Stomach smooth muscle (tissue), 2 donors: ENCODE measurements around the gene NAA10.
"Not testable (repeated sequence)": the region's sequence is repeated elsewhere in the genome, so short reads cannot be mapped to it uniquely, and the experiment has no call there.

Source experiments
- H3K27ac ChIP-seq: one replicate; pipeline ENCODE4 v1.7.0; 2013; ENCODE audit warnings: mild to moderate bottlenecking, low read length, inconsistent platforms
- H3K27me3 ChIP-seq, 2 donors: one replicate each; pipeline ENCODE4 v1.7.0; 2013; ENCODE audit warnings: low read length in 2 of 2; ENCODE audit not compliant: insufficient read depth in 2 of 2, control insufficient read depth in 1 of 2
- H3K36me3 ChIP-seq, 2 donors: one replicate each; pipeline ENCODE4 v1.7.0; 2013; ENCODE audit warnings: low read length in 2 of 2; ENCODE audit not compliant: control insufficient read depth in 2 of 2, insufficient read depth in 2 of 2
- H3K4me1 ChIP-seq: one replicate; pipeline ENCODE4 v1.7.0; 2013; ENCODE audit warnings: low read length; ENCODE audit not compliant: control insufficient read depth, insufficient read depth
- H3K4me3 ChIP-seq, 2 donors: one replicate each; pipeline ENCODE4 v1.7.0; 2013; ENCODE audit warnings: low read length in 2 of 2
- H3K9ac ChIP-seq, 2 donors: one replicate each; pipeline ENCODE4 v1.7.0; 2013; ENCODE audit warnings: low read length in 2 of 2, mild to moderate bottlenecking in 1 of 2
- H3K9me3 ChIP-seq, 2 donors: one replicate each; pipeline ENCODE4 v1.7.0; 2013; ENCODE audit warnings: low read length in 2 of 2; ENCODE audit not compliant: control insufficient read depth in 2 of 2
- donor health status: healthy.
- donor health status: Pancreatic carcinoma.

The NAA10 gene

DNA sequence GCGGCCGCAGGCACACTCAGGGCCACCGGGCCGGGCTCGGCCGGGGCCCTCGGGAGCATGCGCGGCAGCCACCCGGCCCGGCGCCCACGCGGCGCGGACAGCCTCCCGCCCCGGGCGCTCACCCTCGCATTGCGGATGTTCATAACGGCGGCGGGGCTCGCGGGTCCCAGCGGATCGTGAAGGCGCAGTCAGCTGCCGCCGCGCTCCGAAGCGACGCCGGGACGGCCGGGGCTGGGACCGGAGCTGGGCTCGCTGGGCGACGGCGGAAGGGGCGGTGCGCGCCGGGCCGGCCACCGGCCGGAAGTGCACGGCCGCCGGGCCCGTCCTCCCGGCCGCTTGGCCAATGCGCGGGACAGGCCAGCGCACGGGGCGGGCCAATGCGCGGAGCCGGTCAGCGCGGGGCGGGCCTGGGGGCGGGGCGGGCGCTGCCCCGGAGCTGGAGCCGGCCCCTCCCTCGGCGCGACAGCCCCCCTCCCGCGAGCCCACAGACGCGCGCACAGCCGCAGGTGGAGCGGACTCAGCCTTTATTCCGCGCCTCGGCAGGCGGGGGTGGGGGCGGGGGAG lies at the start of gene NAA10:
NAA10 (minus strand) TSS at position 276 of the 564 bp plus-strand sequence; CDS start at position 143, 133 bp downstream.
- Histone ChIP-seq H3K4me1 (peaks cover 12% of the 10 kb centered on the region), H3K27me3 (peaks cover 0 to 4% of the 10 kb centered on the region in 2 donors), H3K9ac (peak within 1 kb of the TSS; percentile 57 to 64), H3K27ac (peak within 1 kb of the TSS; percentile 11), H3K36me3 (peaks cover 7 to 10% of the 10 kb centered on the region in 2 donors), H3K9me3 (no peaks in the 10 kb centered on the region), H3K4me3 (peak within 1 kb of the TSS; percentile 73 to 78)

DNA sequence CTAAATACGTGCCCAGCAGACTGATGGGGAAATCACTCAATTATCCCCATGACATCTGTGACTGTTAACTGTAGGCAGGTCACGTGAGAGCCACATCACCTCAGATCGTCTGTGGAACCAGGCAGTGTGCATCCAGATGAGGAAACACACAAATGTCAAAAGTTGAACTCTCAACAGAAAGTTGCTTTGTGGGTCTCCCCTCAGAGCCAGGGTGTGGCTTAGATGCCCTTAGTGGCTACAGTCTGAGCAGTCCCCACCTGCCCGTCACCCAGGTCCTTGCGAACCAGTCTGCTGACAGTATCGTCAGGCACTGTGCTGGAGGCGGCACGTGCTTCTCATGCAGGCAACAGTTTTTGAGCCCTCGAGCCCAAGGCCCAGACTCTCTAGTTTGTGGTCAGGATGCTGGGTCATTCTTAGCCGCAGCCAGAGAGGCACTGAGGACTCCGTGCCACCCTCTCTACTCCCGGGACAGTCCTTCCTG lies 48.5 kb upstream of the NAA10 start:
- Histone ChIP-seq H3K9ac (no peak overlapping the region), H3K4me1 (peaks cover 5% of the 10 kb centered on the region), H3K4me3 (no peak overlapping the region), H3K9me3 (no peaks in the 10 kb centered on the region), H3K27me3 (peaks cover 0 to 6% of the 10 kb centered on the region in 2 donors), H3K27ac (no peak overlapping the region), H3K36me3 (no peaks in the 10 kb centered on the region)

DNA sequence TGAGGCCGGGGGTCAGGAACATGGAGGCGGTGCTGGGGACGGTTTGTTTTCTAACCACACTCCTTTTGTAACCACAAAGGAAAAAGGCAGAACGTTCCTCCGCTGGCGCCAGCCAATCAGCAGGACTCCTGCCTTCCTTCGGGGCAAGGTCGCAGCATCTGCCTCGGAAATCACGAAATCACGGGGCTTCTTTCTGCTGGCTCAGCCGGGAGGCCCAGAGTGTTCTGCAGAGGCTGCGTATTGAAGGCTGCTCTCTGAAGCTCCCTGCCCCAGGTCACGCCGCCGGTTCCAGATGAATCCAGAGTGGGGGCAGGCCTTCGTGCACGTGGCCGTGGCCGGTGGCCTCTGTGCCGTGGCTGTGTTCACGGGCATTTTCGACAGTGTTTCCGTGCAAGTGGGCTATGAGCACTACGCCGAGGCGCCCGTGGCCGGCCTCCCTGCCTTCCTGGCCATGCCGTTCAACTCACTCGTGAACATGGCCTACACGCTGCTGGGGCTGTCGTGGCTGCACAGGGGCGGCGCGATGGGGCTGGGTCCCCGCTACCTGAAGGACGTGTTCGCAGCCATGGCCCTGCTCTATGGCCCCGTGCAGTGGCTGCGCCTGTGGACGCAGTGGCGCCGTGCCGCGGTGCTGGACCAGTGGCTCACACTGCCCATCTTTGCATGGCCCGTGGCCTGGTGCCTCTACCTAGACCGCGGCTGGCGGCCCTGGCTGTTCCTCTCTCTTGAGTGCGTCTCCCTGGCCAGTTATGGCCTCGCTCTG lies 47.1 kb upstream of the NAA10 start:
- Histone ChIP-seq H3K27ac (no peak overlapping the region), H3K9me3 (no peaks in the 10 kb centered on the region), H3K36me3 (no peaks in the 10 kb centered on the region), H3K9ac (no peak overlapping the region), H3K4me1 (peaks cover 5% of the 10 kb centered on the region), H3K4me3 (no peak overlapping the region), H3K27me3 (peaks cover 0 to 6% of the 10 kb centered on the region in 2 donors)

DNA sequence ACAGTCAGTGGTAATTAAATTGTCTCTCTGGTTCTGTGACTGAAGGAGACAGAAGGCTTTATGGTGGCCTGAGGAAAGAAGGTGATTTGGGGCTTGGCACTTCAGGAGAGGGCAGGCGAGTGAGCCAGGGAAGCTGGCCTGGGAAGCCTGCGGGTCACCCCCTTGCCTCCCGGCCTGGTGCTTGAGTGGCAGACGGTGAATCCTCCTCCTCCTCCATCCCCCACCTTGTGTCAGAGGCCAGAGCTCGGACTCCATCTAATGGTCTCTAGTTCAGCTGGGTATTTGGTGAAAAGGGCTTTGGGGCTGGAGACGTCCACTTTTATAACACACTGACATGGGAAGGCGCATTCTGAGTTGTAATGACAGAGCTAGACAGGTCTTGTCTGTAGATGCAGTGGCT lies 46.4 kb upstream of the NAA10 start:
- no peaks in the 10 kb centered on the region for H3K9me3 ChIP-seq
- no peaks in the 10 kb centered on the region for H3K36me3 ChIP-seq
- no peak overlapping the region for H3K4me3 ChIP-seq
- peaks cover 0 to 6% of the 10 kb centered on the region in 2 donors for H3K27me3 ChIP-seq
- no peak overlapping the region for H3K27ac ChIP-seq
- H3K9ac ChIP-seq, result no peak overlapping the region
- peaks cover 5% of the 10 kb centered on the region for H3K4me1 ChIP-seq

DNA sequence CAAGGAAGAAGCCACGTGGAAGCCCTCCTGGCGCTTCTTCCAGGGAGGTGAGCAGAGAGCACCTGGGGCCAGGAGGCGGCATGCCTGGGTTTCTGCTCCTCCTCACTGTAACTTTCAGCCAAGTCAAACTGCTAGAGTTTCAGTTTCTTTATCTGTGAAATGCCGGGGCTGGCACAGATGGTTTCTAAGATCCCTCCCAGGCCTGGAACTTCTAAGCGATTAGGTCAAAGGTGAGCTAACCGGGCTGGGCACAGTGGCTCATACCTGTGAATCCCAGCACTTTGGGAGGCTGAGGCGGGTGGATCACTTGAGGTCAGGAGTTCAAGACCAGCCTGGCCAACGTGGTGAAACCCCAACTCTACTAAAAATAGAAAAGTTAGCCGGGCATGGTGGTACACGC lies 45.6 kb upstream of the NAA10 start:
- not testable (repeated sequence) for H3K9me3 ChIP-seq, H3K27ac ChIP-seq, H3K4me1 ChIP-seq, H3K4me3 ChIP-seq, H3K36me3 ChIP-seq, H3K27me3 ChIP-seq, H3K9ac ChIP-seq

DNA sequence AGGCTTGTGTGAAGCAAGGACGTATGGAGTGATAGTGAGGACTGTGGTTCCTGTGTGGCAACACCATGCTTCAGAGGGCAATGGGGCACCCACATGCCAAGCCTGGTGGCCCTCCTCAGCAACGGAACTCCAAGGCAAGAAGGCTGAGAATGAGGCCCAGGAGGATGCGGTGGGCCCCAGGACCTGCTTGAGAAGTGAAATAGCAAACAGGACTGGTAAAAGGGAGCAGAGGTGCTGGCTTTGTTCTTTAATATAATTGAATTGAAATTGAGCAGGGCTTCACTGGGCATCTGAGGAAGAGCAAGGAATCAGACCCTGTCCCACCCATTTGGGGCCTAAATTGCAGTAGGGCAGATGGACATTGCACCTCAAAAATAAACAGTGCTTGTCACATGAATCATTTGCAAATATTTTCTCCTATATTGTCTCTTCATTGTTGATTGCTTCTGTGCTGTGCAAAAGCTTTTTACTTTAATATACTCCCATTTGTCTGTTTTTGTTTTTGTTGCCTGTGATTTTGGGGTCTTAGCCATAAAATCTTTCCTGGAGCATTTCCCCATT lies 40.0 kb upstream of the NAA10 start:
- Histone ChIP-seq H3K4me1 (peaks cover 18% of the 10 kb centered on the region), H3K27me3 (peaks cover 0 to 3% of the 10 kb centered on the region in 2 donors), H3K27ac (peak overlapping the region; percentile 80), H3K36me3 (no peaks in the 10 kb centered on the region), H3K9ac (no peak overlapping the region), H3K9me3 (no peaks in the 10 kb centered on the region), H3K4me3 (no peak overlapping the region)

DNA sequence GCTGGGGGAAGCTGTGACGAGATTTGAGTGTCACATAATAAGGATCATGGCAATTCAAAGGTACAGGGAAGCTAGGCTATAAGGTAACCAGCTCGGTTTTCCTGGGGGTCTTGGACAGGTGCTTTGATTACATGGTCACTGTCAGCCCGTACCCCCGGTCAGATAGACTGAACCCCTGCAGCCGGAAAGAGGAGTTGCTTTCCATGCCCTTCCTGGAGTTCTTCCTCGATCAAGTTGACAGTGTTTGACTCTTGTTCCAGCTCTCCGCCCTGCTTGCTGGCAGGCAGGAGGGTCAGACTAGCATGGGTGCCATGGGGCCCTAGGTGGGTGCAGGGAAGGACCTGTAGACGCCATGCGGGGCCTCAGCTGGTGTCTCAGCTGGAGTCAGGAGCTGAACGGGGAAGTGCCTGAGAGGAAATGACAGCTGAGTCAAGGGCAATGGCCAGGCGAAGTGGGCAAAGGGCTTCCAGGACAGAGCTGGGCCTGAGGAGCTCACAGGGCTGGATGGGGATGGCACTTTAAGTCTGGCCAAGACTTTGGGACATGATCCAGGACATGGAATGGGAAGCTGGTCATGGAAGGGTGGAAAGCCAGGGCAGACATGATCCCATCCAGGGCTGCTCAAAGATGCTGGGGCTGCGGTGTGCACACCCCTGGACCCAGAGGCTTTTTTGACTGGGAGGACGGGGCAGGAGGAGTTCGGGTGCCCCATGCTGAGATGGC lies 39.3 kb upstream of the NAA10 start:
- Histone ChIP-seq H3K4me1 (peaks cover 23% of the 10 kb centered on the region), H3K36me3 (no peaks in the 10 kb centered on the region), H3K27me3 (peaks cover 0 to 3% of the 10 kb centered on the region in 2 donors), H3K27ac (peak overlapping the region; percentile 80), H3K4me3 (peak overlapping the region in 1 of 2 donors; percentile 96), H3K9me3 (no peaks in the 10 kb centered on the region), H3K9ac (peak overlapping the region; percentile 60 to 76)

DNA sequence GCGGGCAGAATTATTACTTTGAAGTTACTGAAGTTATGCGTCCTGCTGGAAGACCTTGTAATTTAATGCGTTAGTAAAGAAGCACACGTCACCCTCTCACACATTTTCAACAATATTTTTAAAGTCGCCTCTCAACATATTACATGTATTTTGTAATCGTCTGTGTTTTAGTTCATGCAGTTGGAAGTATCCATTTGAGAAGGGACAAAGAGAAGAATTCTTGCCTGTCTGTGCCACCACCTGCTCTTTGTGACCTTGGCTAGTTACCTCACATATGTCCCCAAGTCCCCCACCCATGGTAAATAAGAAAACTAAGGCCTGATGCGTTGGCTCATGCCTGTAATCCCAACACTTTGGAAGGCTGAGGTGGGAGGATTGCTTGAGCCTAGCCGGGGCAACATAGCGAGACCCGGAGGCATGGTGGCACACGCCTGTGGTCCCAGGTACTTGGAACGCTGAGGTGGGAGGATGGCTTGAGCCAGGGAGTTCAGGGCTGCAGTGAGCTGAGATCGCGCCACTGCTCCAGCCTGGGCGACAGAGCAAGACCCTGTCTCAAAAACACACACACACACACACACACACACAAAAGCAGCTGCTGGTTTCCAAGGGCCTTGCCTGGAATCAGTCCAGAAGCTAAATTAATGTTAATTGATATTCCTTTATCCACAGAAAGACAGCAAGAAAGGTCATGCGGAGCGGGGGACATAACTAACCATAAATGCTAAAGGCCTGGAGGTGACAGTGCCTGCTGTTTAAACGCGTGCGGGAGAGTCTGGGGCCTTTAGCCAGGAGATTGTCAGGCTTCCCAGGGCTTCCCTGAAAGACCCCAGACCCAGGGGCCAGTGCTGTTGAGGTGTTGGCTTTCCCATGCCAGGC lies 38.5 kb upstream of the NAA10 start:
- Histone ChIP-seq H3K9me3 (no peaks in the 10 kb centered on the region), H3K4me3 (peak overlapping the region; percentile 16 to 96), H3K9ac (peak overlapping the region; percentile 60 to 76), H3K27me3 (peaks cover 0 to 3% of the 10 kb centered on the region in 2 donors), H3K36me3 (no peaks in the 10 kb centered on the region), H3K4me1 (peaks cover 30% of the 10 kb centered on the region), H3K27ac (peak overlapping the region; percentile 80)

DNA sequence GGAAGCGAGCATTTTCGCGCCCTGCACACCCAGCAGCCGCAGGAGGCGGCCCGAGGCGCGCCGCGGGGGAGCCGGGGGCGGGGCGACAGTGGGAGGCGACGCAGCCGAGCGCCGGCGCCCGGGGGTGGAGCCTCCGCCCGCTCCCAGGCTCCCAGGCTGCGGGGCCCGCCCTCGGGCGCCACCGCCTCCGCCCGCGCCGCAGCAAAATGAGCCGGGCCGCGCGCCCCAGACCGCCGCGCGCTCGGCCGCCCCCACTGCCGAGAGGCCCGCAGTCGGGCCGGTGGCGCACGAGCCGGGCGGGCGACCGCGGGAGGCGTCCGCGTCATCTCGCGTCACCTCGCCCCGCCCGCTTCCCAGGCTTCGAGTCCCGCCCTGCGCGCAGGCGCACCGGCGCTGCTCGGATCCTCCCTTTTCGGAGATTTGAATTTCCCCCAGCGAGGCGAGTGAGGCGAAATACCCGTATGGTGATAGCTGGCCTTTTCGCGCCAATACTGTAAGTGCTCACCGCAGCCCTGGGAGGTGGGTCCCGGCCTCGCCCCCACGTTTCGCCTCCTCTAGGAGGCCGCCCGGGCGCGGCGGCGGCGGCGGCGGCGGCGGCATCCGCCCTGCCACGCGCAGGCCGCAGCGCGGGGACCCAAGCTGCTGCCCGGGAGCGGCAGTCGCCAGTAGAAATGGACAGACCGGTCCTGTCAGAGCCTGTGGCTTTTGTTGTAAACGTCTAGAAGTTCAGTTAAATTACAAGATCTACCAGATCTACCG lies 37.7 kb upstream of the NAA10 start, which contains the start of gene TMEM187:
TMEM187 (plus strand) TSS at position 387 of the 759 bp plus-strand sequence. CDS start 9,309 bp downstream, outside the sequence.
- Histone ChIP-seq H3K4me3 (peak within 1 kb of the TSS; percentile 70 to 96), H3K36me3 (no peaks in the 10 kb centered on the region), H3K9me3 (no peaks in the 10 kb centered on the region)

More for the DNA sequence above, 37.7 kb upstream of the NAA10 start, which contains the start of gene TMEM187:
- peak within 1 kb of the TSS; percentile 96 to 97 for H3K9ac ChIP-seq
- peaks cover 0 to 7% of the 10 kb centered on the region in 2 donors for H3K27me3 ChIP-seq
- peak within 1 kb of the TSS; percentile 99 for H3K27ac ChIP-seq
- peaks cover 39% of the 10 kb centered on the region for H3K4me1 ChIP-seq
